Mesenchymal stem cell (in vitro differentiated cells and primary cell): ENCODE data around the gene CGREF1.

Source experiments
- DNase-seq: peaks from one replicate; pipeline ENCODE4 v3.0.0-alpha.2; 2013
- H2AFZ ChIP-seq: one replicate; pipeline ENCODE4 v1.6.1; 2013; ENCODE audit warnings: low read depth, mild to moderate bottlenecking, control low read depth, inconsistent platforms, low read length, moderate library complexity
- H2AK5ac ChIP-seq: 2 replicates; pipeline ENCODE4 v1.6.1; 2013; ENCODE audit warnings: low read length, moderate library complexity, mild to moderate bottlenecking, inconsistent platforms; ENCODE audit not compliant: severe bottlenecking
- H2BK120ac ChIP-seq: one replicate; pipeline ENCODE4 v1.6.1; 2013; ENCODE audit warnings: low read depth, mild to moderate bottlenecking, inconsistent platforms, low read length, moderate library complexity
- H2BK12ac ChIP-seq, 2 experiments: one replicate each; pipeline ENCODE4 v1.6.1; 2013; ENCODE audit warnings: inconsistent platforms in 2 of 2, low read length in 2 of 2, mild to moderate bottlenecking in 2 of 2, moderate library complexity in 2 of 2, control low read depth in 1 of 2
- H2BK15ac ChIP-seq: one replicate; pipeline ENCODE4 v1.6.1; 2013; ENCODE audit warnings: mild to moderate bottlenecking, low read depth, inconsistent platforms; ENCODE audit not compliant: poor library complexity, severe bottlenecking
- H2BK5ac ChIP-seq: 2 replicates; pipeline ENCODE4 v1.6.1; 2013; ENCODE audit warnings: low read depth, mild to moderate bottlenecking, low read length, control low read depth, inconsistent platforms; ENCODE audit not compliant: poor library complexity, severe bottlenecking
- H3K14ac ChIP-seq, 2 experiments: one replicate each; pipeline ENCODE4 v1.6.1; 2013; ENCODE audit warnings: inconsistent platforms in 2 of 2, low read length in 2 of 2, control low read depth in 1 of 2, mild to moderate bottlenecking in 1 of 2, moderate library complexity in 1 of 2
- H3K18ac ChIP-seq, 2 experiments: one replicate each; pipeline ENCODE4 v1.6.1; 2013; ENCODE audit warnings: inconsistent platforms in 2 of 2, low read length in 2 of 2, control low read depth in 1 of 2, low read depth in 1 of 2, mild to moderate bottlenecking in 1 of 2
- H3K23ac ChIP-seq, 2 experiments: one replicate each; pipeline ENCODE4 v1.6.1; 2013; ENCODE audit warnings: inconsistent platforms in 2 of 2, low read length in 2 of 2, mild to moderate bottlenecking in 2 of 2, moderate library complexity in 2 of 2, control low read depth in 1 of 2
- H3K27ac ChIP-seq: 2 replicates; pipeline ENCODE4 v1.5.1; 2013; ENCODE audit warnings: mild to moderate bottlenecking, moderate library complexity, low read length, control low read depth, inconsistent platforms; ENCODE audit not compliant: poor library complexity, severe bottlenecking
- H3K27me3 ChIP-seq, 2 experiments: 2 replicates each; pipeline versions ENCODE4 v1.6.1 to v1.7.0; 2013; ENCODE audit warnings: low read length in 2 of 2, mild to moderate bottlenecking in 2 of 2, moderate library complexity in 2 of 2, control low read depth in 1 of 2, inconsistent platforms in 1 of 2; ENCODE audit not compliant: control insufficient read depth in 1 of 2, insufficient read depth in 1 of 2
- H3K36me3 ChIP-seq, 2 experiments: 2 replicates each; pipeline versions ENCODE4 v1.6.1 to v1.7.0; 2013; ENCODE audit warnings: low read length in 2 of 2, control low read depth in 1 of 2, inconsistent platforms in 1 of 2, low read depth in 1 of 2, mild to moderate bottlenecking in 1 of 2; ENCODE audit not compliant: insufficient read depth in 2 of 2, control insufficient read depth in 1 of 2
- H3K4ac ChIP-seq, 2 experiments: one replicate each; pipeline ENCODE4 v1.6.1; 2013; ENCODE audit warnings: inconsistent platforms in 2 of 2, low read length in 2 of 2, mild to moderate bottlenecking in 2 of 2, moderate library complexity in 2 of 2, control low read depth in 1 of 2, low read depth in 1 of 2
- H3K4me1 ChIP-seq: 2 replicates; pipeline ENCODE4 v1.6.1; 2013; ENCODE audit warnings: low read depth, low read length, control low read depth; ENCODE audit not compliant: control insufficient read depth, insufficient read depth
- H3K4me2 ChIP-seq: 2 replicates; pipeline ENCODE4 v1.6.1; 2013; ENCODE audit warnings: low read length, mild to moderate bottlenecking, inconsistent platforms; ENCODE audit not compliant: poor library complexity, severe bottlenecking
- H3K4me3 ChIP-seq, 2 experiments: 2 replicates each; pipeline versions ENCODE4 v1.5.1 to v1.7.0; 2013; ENCODE audit warnings: low read length in 2 of 2, mild to moderate bottlenecking in 2 of 2, control low read depth in 1 of 2, low read depth in 1 of 2; ENCODE audit not compliant: insufficient read depth in 1 of 2
- H3K79me1 ChIP-seq: replicated peaks from 2 replicates; pipeline ENCODE4 v1.6.1; 2013; ENCODE audit warnings: mild to moderate bottlenecking, control low read depth, low read length, inconsistent platforms; ENCODE audit not compliant: poor library complexity, severe bottlenecking
- H3K9ac ChIP-seq: 2 replicates; pipeline ENCODE4 v1.7.0; 2013; ENCODE audit warnings: mild to moderate bottlenecking, low read length, moderate library complexity
- H3K9me3 ChIP-seq: 2 replicates; pipeline ENCODE4 v1.7.0; 2013; ENCODE audit warnings: mild to moderate bottlenecking, low read length; ENCODE audit not compliant: control insufficient read depth
- H4K8ac ChIP-seq: one replicate; pipeline ENCODE4 v1.6.1; 2013; ENCODE audit warnings: inconsistent platforms, mild to moderate bottlenecking, low read length, moderate library complexity
- H4K91ac ChIP-seq: one replicate; pipeline ENCODE4 v1.6.1; 2013; ENCODE audit warnings: mild to moderate bottlenecking, low read length, inconsistent platforms
- WGBS: methylation state at CpG from one replicate; pipeline ENCODE4 v1.1.7; 2013; ENCODE audit warnings: mixed read lengths; 5-methylcytosine and 5-hydroxymethylcytosine counted together

The CGREF1 gene

GRCh38 chr2:27108221-27108620 is 10.7 kb downstream of the CGREF1 start:
- Histone ChIP-seq H3K79me1 (no peaks in the 10 kb centered on the region), H3K18ac (no peak overlapping the region), H2AFZ (no peak overlapping the region), H3K4me2 (no peak overlapping the region), H4K91ac (no peak overlapping the region), H3K23ac (no peak overlapping the region), H2AK5ac (no peak overlapping the region), H3K27me3 (peaks cover 3 to 28% of the 10 kb centered on the region in 2 experiments), H2BK15ac (no peak overlapping the region), H4K8ac (no peak overlapping the region), H2BK120ac (no peak overlapping the region), H3K36me3 (no peaks in the 10 kb centered on the region), H3K9ac (no peak overlapping the region), H3K27ac (no peak overlapping the region), H3K9me3 (no peaks in the 10 kb centered on the region), H2BK12ac (no peak overlapping the region), H2BK5ac (no peak overlapping the region), H3K4me3 (no peak overlapping the region), H3K4me1 (no peaks in the 10 kb centered on the region), H3K14ac (no peak overlapping the region), H3K4ac (no peak overlapping the region)
- no peak for DNase-seq
- 95% methylated on average over 1 of the region's 2 CpGs for WGBS

GRCh38 chr2:27105981-27106380 is 12.9 kb downstream of the CGREF1 start:
- 83% methylated on average over 2 of the region's 3 CpGs for WGBS
- H3K23ac ChIP-seq: no peak overlapping the region
- H2BK5ac ChIP-seq: no peak overlapping the region
- H2AFZ ChIP-seq: no peak overlapping the region
- no peak overlapping the region for H4K91ac ChIP-seq
- no peak overlapping the region for H3K4me3 ChIP-seq
- no peaks in the 10 kb centered on the region for H3K9me3 ChIP-seq
- no peak overlapping the region for H3K4me2 ChIP-seq
- no peak overlapping the region for H2BK12ac ChIP-seq
- H3K79me1 ChIP-seq: no peaks in the 10 kb centered on the region
- H3K27me3 ChIP-seq: peaks cover 12 to 45% of the 10 kb centered on the region in 2 experiments
- no peak overlapping the region for H3K9ac ChIP-seq
- DNase-seq: no peak
- H3K4ac ChIP-seq: no peak overlapping the region
- no peak overlapping the region for H3K14ac ChIP-seq
- H3K4me1 ChIP-seq: no peaks in the 10 kb centered on the region
- H3K27ac ChIP-seq: no peak overlapping the region
- no peak overlapping the region for H3K18ac ChIP-seq
- H4K8ac ChIP-seq: no peak overlapping the region
- H2BK15ac ChIP-seq: no peak overlapping the region
- H2AK5ac ChIP-seq: no peak overlapping the region
- no peak overlapping the region for H2BK120ac ChIP-seq
- no peaks in the 10 kb centered on the region for H3K36me3 ChIP-seq

GRCh38 chr2:27102329-27102728 is 16.6 kb downstream of the CGREF1 start:
- no peak overlapping the region for H3K18ac ChIP-seq

GRCh38 chr2:27100036-27100435 is 18.9 kb downstream of the CGREF1 start:
- Histone ChIP-seq H3K18ac (no peak overlapping the region), H3K4ac (no peak overlapping the region), H2BK120ac (no peak overlapping the region), H3K79me1 (no peaks in the 10 kb centered on the region), H2AK5ac (no peak overlapping the region), H2AFZ (no peak overlapping the region), H2BK5ac (no peak overlapping the region), H3K9me3 (no peaks in the 10 kb centered on the region), H3K4me1 (peaks cover 7% of the 10 kb centered on the region), H3K27ac (no peak overlapping the region), H3K4me2 (no peak overlapping the region), H4K8ac (no peak overlapping the region), H2BK12ac (no peak overlapping the region), H3K27me3 (peaks cover 9 to 41% of the 10 kb centered on the region in 2 experiments), H3K4me3 (no peak overlapping the region), H3K14ac (no peak overlapping the region), H4K91ac (no peak overlapping the region), H2BK15ac (no peak overlapping the region), H3K23ac (no peak overlapping the region), H3K36me3 (no peaks in the 10 kb centered on the region), H3K9ac (no peak overlapping the region)
- no peak for DNase-seq
- WGBS: 76% methylated on average over 10 of the region's 10 CpGs

More at GRCh38 chr2:27102329-27102728, 16.6 kb downstream of the CGREF1 start:
- Histone ChIP-seq H2BK12ac (no peak overlapping the region), H3K4me1 (peaks cover 3% of the 10 kb centered on the region), H4K91ac (no peak overlapping the region), H3K27me3 (peaks cover 12 to 55% of the 10 kb centered on the region in 2 experiments), H3K4me3 (peak overlapping the region in 1 of 2 experiments; percentile 12), H3K9ac (no peak overlapping the region), H2BK120ac (no peak overlapping the region), H2AFZ (no peak overlapping the region), H2AK5ac (no peak overlapping the region), H3K4ac (no peak overlapping the region), H3K4me2 (no peak overlapping the region), H3K14ac (no peak overlapping the region), H2BK15ac (no peak overlapping the region), H2BK5ac (no peak overlapping the region), H3K36me3 (no peaks in the 10 kb centered on the region), H3K27ac (no peak overlapping the region), H3K79me1 (no peaks in the 10 kb centered on the region), H3K23ac (no peak overlapping the region), H3K9me3 (no peaks in the 10 kb centered on the region), H4K8ac (no peak overlapping the region)
- no peak for DNase-seq
- WGBS: 90% methylated on average over 5 of the region's 5 CpGs
